HG03280 (cell line): ENCODE measurements around the gene MAP3K5.
"Not testable (repeated sequence)": the region's sequence is repeated elsewhere in the genome, so short reads cannot be mapped to it uniquely, and the experiment has no call there.

ENCODE experiments used
- ATAC-seq: cut with Tn5 transposase; IDR thresholded peaks from one replicate; pipeline ENCODE4 v1.9.1; 2021; ENCODE audit warnings: mild to moderate bottlenecking, moderate library complexity; ENCODE audit not compliant: unreplicated experiment

The MAP3K5 gene

DNA sequence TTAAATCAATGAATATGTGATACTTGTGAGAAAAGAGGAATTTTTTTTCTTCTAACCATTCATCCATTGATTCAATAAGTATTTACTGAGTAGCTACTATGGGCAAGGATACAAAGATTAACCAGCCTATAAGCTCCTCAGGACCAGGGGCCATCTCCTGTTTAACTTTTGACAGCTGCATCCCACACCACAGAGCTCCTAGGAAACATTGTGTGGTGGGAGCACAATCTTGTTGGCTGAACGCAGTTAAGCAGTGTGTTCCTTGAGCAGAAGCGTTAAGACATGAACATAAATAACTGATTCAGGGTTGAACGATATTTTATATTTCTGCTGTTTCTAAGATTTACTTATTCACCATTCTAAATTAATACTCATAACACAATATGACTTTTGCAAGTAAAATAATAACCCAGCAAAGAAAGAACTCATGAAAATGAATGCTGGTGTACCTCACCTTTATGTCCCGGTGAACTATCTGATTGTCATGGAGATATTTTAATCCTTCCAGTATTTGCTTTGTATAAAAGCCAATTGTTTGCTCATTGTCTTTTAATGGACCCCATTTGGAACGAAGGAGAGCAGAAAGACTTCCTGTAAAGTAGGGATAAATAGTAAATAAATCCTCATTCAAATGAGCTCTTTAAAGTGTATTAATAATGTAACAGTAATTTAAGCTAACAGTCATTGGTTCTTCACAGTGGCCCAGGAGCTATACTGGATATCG, 179.4 kb downstream of the MAP3K5 start:
- ATAC-seq, result no peak

DNA sequence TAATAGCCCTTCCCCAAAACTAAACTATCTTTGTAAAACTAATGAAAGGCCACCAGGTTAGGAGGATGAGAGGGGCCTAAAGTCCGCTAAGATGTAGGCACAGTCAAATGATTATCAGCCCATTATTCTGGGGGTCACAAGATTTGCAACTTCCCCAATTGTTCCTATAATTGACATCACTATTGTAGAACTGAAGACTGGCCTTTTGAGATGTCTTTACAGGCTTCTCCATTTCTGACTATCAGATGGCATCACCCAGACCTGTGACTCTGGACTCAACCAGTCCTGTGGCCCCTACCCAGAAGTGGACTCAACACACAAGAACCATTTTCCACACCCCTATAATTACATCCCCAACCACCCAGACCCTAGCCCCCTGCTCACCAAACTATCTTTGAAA, 180.5 kb downstream of the MAP3K5 start:
- no peak for ATAC-seq

DNA sequence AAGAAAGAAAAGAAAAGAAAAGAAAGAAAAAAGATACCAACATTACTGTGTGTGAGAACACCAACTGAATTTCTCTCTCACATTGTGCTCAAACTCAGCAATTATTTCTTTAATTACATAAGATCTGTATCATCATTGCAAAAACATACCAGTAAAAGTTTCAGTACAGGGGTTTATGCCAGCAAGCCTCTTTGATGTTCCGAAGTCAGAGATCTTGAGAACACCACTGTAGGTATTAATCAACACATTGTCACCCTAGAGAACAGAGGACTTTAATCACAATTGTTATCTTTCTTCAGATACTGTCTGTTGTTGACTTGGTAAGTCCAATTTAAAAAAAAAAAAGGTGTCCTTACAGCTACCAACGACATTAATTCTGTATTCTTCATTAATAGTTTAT, 181.1 kb downstream of the MAP3K5 start:
- ATAC-seq, result no peak

DNA sequence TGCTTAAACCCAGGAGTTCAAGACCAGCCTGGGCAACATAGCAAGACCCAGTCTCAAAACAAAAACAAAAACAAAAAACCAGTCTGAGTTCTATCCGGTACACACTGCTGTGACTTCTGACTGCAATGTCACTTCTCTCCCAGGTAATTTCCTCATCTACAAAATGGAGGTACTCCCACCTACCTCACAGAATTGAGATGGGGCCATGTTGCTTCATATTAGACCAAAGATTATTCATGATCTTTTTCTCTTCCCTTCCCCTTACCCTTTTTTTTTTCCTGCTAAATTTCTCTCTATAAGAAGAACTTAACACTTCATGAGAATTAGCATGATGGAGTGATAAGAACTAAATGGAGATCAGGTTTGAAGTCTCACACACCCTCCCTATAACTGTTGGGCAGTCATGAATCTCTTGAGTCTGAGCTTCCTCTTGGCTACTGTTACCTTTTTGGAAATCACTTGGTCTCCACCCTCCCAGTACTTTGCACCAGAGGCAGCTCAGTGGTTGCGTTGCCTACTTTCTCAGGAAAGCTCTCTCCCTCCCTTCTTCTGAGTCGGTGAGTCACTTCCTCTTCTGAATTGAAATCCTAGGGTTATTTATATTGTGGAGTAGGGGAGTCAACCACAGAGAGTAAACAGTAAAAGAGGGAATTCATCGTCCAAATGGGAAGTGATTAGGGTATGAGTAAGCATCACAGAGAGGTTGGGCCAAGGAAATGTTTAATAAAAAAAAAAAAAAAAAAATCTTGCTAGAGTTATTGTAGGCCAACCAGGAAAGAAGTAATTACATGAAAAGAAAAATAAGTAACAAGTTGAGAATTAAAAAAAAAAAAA, 182.2 kb downstream of the MAP3K5 start:
- ATAC-seq, result no peak

DNA sequence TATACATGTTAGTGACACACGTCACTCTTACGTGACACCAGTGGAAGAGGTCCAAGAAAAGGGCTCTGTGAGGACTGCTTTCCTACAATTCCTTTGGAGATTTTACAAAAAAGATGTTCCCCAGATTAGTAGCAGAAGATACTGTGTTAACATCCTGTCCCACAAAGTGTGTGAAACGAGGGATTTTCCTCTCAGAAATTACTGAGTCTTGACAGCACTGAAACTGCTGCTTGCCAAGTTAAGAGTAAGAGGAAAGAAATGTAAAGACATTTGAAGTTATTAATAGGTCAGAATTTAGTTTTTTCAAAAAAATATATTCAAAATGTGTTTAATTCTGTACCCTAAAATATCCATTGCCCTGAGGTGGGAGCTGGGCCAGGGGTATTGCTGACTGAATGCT, 183.3 kb downstream of the MAP3K5 start:
- ATAC-seq, result no peak

DNA sequence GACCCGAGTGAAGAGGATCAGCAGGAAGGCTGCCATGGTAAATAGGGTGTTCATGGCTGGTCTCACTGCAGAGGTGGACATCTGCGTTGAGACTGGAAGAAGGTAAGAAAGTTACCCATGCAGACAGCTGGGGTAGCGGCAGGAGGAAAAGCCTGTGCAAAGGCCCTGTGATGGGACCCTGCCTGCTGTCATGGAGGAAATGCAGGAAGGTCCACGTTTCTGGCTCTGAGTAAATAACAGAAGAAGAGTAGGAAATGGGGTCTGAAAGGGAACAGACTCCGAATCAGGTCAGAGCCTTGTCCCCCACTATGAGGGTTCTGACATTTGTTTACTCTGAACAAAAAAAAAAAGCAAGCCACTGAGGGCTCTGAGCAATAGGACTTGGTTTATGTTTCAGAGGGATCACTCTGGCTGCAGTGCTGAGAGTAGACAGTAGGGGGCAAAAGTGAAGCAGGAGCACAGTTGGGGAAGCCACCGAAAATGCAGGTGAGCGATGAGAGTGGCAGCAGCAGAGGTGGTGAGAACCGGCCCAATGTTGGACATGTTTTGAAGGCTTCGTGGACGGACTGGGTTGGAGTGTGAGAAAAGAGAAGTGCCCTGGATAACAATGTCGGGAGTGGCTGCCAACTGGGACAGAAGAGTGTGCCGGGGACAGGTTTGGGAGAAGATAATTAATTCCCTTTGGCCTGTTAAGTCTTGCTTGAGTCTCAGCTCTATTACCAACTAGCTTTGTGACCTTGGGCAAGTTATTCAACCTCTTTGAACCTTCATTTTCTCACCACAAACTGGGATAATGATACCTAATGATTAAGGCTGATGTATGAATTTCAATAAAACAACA, 184.1 kb downstream of the MAP3K5 start:
- peak; percentile 96 for ATAC-seq

DNA sequence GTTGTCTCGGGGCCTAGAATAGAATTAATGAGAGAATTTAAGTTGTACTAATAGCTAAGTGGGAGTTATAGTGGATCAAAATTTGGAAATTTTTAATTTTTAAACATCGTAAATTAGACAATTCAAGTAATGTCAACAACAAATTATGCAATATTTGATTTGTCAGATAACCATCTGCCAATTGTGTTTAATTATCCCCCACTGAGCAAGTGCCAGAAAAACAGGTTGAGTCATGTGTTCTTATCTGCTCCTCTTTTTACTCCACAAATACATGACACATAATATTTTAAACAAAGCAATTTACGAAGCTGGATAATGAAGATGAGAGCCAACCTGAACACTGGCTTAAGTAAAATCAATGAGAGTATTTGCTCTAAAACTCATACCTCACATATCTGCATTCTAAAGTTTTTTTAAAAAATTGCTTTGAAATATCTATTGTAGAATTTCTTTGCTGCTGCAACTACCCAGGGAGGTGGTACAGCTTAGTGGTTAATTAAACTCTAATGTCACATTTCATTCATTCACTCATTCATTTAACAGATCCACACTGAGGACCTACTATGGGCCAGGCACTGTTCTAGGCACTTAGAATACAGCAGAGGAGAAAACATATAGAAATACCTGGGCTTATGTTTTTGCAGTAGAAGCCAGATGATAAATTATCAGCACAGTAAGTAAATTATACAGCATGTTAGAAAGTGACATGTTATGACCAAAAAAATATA, 184.9 kb downstream of the MAP3K5 start:
- ATAC-seq, result no peak

DNA sequence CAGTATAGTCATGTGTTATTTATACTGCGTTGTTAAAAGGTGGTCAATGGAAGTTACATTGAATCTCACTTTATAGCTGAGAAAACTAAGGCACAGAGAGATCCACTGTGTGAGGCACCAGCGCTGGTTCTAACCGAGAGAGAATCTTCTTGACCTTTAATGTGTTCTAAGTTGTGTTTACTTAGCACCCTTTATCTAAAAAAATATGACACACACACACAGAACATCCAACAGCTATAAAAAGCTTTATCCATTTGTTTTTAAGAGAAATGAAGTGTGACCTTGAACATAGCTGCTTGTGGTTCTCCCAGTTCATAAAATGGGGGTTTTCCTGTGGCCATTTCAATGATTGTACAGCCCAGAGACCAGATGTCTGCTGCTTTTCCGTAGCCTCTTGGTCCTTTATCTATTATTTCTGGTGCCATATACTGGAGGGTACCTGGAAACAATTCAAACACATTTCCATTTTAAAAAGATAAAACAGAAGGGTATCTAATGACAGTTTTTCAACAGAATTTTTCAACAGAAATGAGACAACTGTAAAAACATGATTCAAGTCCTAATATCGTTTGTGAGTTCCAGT, 187.3 kb downstream of the MAP3K5 start:
- ATAC-seq, result no peak

DNA sequence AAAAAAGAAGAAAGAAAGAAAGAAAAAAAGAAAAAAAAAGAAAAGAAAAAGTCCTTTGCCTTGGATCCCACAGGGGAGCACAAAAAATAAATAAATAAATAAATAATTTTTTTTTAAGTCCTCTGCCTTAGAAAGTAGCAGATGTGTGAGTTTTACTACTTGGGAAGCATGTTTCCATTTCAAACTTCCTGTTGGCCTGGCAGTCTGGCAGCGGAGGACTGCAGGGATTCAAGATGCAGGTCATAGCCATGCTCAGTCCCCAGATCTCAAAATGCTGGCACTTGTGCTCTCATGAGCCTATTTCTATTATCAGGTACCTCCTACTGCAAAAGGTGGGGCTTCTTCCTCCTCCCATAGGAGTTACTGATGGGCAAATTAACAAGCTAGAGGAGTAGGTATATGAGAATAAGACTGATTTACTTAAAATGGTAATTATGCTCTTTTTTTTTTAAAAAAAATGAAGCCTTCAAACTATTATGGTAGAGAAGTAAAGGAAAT, 187.9 kb downstream of the MAP3K5 start:
- ATAC-seq, result no peak

DNA sequence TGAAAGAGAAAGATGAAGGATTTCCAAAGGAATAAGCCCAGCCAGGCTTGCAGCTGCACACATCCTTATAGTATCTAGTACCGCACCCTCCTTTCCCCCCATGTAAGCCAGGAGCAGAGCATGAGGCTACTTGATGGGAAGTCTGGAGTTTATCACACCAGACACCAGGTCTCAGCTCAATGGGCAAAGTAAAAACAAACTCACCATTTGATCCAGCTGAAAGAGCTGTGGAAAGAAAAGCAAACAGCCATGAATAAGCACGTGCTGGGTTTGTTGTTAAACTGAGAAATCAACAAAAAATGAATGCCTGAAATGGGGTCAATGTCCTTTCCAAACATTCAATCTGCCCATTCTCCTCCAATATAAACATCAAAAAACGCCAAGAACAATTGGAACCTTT, 191.5 kb downstream of the MAP3K5 start:
- ATAC-seq, result no peak

DNA sequence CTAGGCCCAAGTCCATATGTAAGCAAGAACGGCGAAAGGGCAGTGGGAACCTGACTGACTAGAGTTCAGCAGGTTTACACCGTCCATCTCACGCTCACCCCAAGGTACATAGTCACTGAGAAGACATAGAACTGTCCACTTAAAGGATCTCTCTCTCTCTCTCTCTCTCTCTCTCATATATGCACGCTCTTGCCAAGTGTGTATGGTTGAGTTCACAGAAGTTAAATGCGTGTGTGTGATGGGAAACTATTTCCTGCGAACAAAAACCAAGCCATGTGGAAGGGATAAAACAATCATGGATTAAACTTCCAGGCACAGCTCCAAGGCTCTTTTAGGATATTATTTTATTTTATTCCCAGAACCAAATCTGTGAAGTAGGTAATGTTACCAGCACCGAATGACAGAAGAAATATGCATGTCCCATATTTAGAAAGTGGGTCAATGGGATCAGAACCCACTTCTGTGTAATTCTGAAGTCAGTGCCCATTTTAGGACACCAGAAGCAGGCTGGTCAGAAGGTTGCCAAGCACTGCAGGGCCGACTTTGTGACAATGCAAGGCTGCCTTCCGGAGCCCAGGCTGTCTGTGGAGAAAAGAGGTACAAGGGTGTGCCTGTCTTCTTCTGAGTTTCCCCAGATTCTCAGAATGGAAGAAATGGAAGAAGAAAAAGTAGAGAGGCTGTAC, 192.8 kb downstream of the MAP3K5 start:
- no peak for ATAC-seq

DNA sequence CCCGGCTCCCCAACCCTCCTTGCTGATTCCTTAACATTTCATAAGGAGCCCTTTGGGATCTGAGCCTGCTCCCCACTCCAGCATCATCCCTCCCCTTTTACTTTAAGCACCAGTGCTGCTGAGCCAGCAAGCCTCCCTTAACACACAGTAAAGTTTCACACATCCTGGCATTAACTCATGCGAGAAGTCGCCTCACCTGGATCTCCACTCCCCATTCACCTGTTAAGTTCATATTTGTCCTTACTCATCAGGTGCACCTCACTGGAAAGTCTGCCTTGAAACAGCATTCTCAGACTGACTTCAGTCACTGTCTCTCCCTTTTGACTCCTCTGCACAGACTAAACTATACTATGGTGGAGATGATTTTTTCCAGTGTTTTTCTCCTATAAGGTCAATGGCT, 194.2 kb downstream of the MAP3K5 start:
- no peak for ATAC-seq

DNA sequence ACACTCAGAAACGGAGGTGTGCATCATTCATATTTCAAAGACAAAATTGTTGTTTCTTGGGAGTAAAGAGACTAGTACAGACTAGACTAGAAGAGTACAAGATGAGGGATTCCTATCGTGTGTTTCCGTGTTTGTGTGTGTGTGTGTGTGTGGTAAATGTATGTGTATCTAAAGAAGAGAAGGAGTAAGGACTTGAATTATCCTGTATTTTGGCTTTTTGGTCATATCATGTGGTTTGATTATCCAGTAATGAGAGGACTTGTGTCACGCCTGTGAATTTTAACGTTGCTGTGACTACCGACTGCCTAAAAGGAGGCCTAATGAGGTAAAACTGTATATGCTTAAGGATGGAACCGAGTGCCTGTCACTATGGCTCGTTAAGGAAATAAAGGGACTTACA, 197.6 kb downstream of the MAP3K5 start:
- ATAC-seq, result no peak

DNA sequence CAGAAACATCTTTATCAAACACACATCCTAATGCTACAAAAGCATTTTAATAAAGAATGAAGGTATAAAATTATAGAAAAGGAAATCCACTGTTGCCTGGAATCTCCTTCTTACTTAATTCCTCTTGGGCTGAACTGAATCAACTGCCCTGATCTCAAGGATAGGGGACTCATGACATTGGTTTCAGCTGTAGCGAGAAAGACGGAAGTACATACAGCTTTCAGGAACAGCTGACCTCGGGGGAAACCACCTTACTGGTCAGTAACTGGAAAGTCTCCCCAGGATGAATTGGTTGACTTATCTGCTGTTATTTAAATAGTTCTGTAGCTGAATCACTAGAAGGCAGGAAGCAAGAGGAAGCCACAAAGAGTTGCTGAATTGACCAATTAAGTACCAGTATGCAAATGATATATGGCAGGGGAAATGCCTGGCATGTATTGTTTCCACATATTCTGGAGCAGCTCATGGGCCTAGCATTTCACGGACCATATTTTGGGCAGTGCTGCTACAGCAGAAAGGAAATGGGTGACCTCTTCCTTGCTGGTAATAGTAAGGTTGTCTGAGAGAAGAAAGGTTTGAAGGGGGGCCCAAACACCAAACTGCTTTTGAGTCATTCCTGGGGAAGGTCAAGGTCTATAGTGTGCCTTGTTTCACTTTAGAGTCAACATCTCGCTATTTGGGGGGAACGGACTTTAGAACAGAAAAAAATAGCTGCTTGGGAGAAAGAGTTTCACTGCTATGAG, 198.4 kb downstream of the MAP3K5 start:
- peak; percentile 93 for ATAC-seq

DNA sequence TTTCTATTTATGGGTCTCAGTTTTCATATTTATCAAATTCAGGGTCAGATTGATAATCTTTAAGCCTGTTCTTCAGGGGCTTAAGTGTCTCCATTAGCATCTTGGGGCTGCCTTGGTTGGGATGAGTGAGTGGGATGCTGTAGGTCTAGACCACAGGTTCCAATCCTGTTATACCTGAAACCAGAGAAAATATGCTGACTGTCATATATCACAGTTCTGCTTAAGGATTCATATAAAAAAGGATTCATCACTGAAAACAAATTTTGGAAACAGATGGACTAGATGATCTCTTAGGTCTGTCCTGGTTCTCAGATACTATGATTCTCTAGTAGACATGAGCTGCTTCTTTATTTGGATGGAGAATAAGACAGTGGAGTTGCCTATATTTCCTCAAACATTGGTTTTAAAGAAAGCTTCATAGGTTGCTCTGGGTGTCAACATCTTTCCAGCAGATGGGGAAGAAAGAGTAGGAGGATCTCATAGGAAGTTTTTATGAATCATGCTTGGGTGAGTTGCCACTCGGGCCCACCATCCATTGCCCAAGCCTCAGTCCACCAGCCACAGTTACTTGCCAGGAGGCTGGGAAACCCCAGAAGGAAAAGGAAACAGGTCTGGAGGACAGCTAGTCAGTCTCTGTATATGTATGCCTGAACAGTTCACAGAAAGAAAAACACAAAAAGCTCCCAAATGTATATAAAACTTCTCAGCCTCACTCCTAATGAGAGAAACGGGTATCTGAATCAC, 199.2 kb downstream of the MAP3K5 start:
- ATAC-seq, result no peak

DNA sequence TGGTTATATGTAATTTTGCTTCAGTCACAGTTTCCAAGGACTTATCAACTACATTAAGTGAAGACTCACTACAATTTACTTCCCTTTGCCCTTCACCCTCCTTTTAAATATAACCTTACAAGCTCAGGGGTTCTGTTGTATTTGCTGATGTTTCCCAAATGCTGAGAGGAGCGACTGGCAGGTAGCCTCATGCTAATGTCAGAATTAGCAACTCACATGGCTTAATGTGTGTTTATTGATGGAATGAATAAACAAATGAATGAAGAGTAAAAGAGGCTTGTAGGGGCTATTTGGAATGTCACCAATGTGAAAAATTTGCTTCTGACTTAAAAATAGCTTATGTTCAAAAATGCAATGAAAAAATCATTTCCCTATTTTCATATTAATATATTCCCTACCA, 200.7 kb downstream of the MAP3K5 start:
- ATAC-seq, result no peak

DNA sequence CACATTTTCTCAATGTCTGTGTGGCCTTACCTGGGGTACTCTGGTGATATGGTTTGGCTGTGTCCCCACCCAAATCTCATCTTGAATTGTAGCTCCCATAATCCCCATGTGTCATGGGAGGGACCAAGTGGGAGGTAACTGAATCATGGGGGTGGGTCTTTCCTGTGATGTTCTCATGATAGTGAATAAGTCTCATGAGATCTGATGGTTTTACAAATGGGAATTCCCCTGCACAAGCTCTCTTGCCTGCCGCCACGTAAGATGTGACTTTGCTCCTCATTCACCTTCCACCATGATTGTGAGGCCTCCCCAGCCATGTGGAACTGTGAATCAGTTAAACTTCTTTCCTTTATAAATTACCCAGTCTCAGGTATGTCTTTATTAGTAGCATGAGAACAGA, 201.4 kb downstream of the MAP3K5 start:
- ATAC-seq, result not testable (repeated sequence)

DNA sequence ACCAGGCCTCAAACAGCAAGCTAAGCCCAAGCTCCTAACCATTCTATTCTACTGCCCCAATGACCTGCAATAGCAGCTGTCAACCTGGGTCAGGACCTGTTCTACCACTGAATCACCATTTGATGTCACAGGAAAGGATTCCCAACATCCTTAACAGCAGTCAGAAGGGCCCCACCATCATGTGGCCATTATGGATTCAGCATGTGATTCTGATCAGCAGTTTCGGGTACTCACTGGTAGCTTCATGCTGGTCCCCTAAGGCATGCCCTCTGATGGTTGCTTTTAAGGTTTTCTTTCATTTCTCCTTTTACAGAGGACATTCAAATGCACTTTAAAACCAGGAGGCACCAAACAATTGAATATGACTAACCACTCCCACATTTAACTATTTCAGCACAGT, 204.8 kb downstream of the MAP3K5 start:
- no peak for ATAC-seq
